Brain microvascular endothelial cell (primary cell): ENCODE results near the gene CD3G.
"Not testable (repeated sequence)": the region's sequence is repeated elsewhere in the genome, so short reads cannot be mapped to it uniquely, and the experiment has no call there.

Source experiments
- DNase-seq: peaks from one replicate; pipeline ENCODE4 v3.0.0-alpha.2; 2020
- H3K27ac ChIP-seq: fragments of 250-450 bp; sonication (Bioruptor Pico); 2 replicates; pipeline ENCODE4 v1.5.1; 2020; ENCODE audit warnings: mild to moderate bottlenecking, moderate library complexity
- H3K27me3 ChIP-seq: fragments of 250-450 bp; sonication (Bioruptor Pico); replicated peaks from 2 replicates; pipeline ENCODE4 v1.5.1; 2020; ENCODE audit warnings: mild to moderate bottlenecking
- H3K36me3 ChIP-seq: fragments of 250-450 bp; sonication (Bioruptor Pico); replicated peaks from 2 replicates; pipeline ENCODE4 v1.5.1; 2020; ENCODE audit warnings: mild to moderate bottlenecking
- H3K4me3 ChIP-seq: 2 replicates; pipeline ENCODE4 v1.5.1; 2011; ENCODE audit warnings: low read depth, mild to moderate bottlenecking, control low read depth, low read length, moderate library complexity
- CTCF ChIP-seq: IDR thresholded peaks from 2 replicates; pipeline ENCODE4 v1.5.1; 2011; ENCODE audit warnings: low read depth, mild to moderate bottlenecking, moderate library complexity, low read length, control low read depth, inconsistent platforms; ENCODE audit errors: missing control alignments
- in situ Hi-C: cut with HindIII; loops from 2 replicates; pipeline ENCODE4 v1.10.0; 2017; ENCODE audit warnings: low sequenced_read_pairs, low pct_ligation_motif_present

Gene CD3G

DNA sequence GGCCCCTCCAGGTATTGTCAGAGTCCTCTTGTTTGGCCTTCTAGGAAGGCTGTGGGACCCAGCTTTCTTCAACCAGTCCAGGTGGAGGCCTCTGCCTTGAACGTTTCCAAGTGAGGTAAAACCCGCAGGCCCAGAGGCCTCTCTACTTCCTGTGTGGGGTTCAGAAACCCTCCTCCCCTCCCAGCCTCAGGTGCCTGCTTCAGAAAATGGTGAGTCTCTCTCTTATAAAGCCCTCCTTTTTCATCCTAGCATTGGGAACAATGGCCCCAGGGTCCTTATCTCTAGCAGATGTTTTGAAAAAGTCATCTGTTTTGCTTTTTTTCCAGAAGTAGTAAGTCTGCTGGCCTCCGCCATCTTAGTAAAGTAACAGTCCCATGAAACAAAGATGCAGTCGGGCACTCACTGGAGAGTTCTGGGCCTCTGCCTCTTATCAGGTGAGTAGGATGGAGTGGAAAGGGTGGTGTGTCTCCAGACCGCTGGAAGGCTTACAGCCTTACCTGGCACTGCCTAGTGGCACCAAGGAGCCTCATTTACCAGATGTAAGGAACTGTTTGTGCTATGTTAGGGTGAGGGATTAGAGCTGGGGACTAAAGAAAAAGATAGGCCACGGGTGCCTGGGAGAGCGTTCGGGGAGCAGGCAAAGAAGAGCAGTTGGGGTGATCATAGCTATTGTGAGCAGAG, 39.4 kb upstream of the CD3G start, which contains the start of gene CD3E:
CD3E (plus strand) TSS at position 163 of the 681 bp plus-strand sequence; CDS start at position 386, 223 bp downstream.
- in situ Hi-C loops: no loop called here
- H3K27me3 ChIP-seq: no peaks in the 10 kb centered on the region
- no peak within 1 kb of the TSS for H3K27ac ChIP-seq
- H3K36me3 ChIP-seq: no peaks in the 10 kb centered on the region
- no peak within 1 kb of the TSS for H3K4me3 ChIP-seq
- no peak for TF ChIP-seq CTCF
- DNase-seq: no peak

DNA sequence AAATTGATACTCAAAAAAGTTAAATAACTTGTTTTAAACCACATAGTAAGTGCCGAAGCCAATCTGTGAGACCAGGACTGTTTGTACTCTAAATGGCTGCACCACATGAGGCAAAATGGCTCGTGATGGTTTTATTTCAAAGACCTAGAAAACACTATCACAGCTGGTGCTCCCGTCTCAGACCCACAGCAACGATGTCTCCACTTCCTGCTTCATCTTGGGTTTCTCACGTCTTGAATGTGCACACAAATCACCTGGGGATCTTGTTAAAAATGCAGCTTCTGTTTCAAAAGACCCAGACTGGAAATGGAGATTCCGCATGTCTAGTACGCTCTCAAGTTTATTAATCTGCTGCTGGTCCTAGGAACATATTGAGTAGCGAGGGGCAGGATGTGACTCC, 38.4 kb upstream of the CD3G start:
- Histone ChIP-seq H3K36me3 (no peaks in the 10 kb centered on the region), H3K27ac (no peak overlapping the region), H3K27me3 (no peaks in the 10 kb centered on the region), H3K4me3 (no peak overlapping the region)
- no peak for DNase-seq
- in situ Hi-C loops: no loop called here
- TF ChIP-seq CTCF: no peak

GRCh38 chr11:118306556-118306955, 37.6 kb upstream of the CD3G start:
- no peak overlapping the region for H3K27ac ChIP-seq
- DNase-seq: no peak
- in situ Hi-C loops: no loop called here
- H3K27me3 ChIP-seq: peaks cover under 1% of the 10 kb centered on the region
- no peak for TF ChIP-seq CTCF
- H3K4me3 ChIP-seq: no peak overlapping the region
- no peaks in the 10 kb centered on the region for H3K36me3 ChIP-seq

- H3K27ac ChIP-seq, in situ Hi-C loops, DNase-seq, H3K36me3 ChIP-seq, H3K4me3 ChIP-seq: not testable (repeated sequence)
- peaks cover 11% of the 10 kb centered on the region for H3K27me3 ChIP-seq
Observed at GRCh38 chr11:118308995-118309528, 35.1 kb upstream of the CD3G start.

- Histone ChIP-seq H3K36me3 (no peaks in the 10 kb centered on the region), H3K4me3 (no peak overlapping the region), H3K27me3 (peaks cover 19% of the 10 kb centered on the region), H3K27ac (no peak overlapping the region)
- in situ Hi-C loops: no loop called here
- no peak for DNase-seq
- no peak for TF ChIP-seq CTCF
Observed at GRCh38 chr11:118310271-118310670, 33.9 kb upstream of the CD3G start.

GRCh38 chr11:118310781-118311485, 33.2 kb upstream of the CD3G start:
- no peaks in the 10 kb centered on the region for H3K36me3 ChIP-seq
- no peak overlapping the region for H3K4me3 ChIP-seq
- no peak for DNase-seq
- peaks cover 24% of the 10 kb centered on the region for H3K27me3 ChIP-seq
- no peak for TF ChIP-seq CTCF
- H3K27ac ChIP-seq: no peak overlapping the region
- in situ Hi-C loops: no loop called here
